ENCODE data around the gene ZNF541.

DNA sequence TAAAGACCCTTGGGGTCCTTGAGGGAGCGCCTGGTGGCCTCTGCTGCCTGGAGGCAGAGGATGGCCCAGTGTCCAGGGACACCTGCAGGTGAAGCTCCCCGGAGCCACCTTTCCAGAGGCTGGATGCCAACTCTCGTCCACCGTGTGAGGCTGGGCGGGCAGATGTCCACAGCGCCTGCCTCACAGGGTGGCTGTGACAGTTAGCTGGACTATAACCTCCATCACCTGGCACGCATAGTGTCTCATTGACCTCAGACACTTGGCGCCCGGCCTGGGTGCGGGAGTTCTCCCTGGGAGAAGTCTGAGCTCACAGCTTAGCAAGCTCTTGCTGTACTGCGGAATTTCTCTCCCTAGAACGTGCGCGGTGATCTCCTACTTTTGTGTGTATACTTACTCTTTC, 45.8 kb upstream of the ZNF541 start:
- TF ChIP-seq, protein P1, sequence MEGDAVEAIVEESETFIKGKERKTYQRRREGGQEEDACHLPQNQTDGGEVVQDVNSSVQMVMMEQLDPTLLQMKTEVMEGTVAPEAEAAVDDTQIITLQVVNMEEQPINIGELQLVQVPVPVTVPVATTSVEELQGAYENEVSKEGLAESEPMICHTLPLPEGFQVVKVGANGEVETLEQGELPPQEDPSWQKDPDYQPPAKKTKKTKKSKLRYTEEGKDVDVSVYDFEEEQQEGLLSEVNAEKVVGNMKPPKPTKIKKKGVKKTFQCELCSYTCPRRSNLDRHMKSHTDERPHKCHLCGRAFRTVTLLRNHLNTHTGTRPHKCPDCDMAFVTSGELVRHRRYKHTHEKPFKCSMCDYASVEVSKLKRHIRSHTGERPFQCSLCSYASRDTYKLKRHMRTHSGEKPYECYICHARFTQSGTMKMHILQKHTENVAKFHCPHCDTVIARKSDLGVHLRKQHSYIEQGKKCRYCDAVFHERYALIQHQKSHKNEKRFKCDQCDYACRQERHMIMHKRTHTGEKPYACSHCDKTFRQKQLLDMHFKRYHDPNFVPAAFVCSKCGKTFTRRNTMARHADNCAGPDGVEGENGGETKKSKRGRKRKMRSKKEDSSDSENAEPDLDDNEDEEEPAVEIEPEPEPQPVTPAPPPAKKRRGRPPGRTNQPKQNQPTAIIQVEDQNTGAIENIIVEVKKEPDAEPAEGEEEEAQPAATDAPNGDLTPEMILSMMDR (IDR thresholded peaks at IDR 0.05; ENCODE audit: low read length) = no peak
- TF ChIP-seq EZH2 (optimal IDR thresholded peaks at IDR 0.05; ENCODE audit: low read depth, low read length) (no peak), EZH2phosphoT487 (IDR thresholded peaks at IDR 0.05; ENCODE audit: low read length) (no peak)
